ENCODE data around the gene PIGS.

GRCh38 chr17:28547623-28548416 is 23.5 kb downstream of the PIGS start:
- TF ChIP-seq, protein P1, sequence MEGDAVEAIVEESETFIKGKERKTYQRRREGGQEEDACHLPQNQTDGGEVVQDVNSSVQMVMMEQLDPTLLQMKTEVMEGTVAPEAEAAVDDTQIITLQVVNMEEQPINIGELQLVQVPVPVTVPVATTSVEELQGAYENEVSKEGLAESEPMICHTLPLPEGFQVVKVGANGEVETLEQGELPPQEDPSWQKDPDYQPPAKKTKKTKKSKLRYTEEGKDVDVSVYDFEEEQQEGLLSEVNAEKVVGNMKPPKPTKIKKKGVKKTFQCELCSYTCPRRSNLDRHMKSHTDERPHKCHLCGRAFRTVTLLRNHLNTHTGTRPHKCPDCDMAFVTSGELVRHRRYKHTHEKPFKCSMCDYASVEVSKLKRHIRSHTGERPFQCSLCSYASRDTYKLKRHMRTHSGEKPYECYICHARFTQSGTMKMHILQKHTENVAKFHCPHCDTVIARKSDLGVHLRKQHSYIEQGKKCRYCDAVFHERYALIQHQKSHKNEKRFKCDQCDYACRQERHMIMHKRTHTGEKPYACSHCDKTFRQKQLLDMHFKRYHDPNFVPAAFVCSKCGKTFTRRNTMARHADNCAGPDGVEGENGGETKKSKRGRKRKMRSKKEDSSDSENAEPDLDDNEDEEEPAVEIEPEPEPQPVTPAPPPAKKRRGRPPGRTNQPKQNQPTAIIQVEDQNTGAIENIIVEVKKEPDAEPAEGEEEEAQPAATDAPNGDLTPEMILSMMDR (conservative IDR thresholded peaks at IDR 0.05), result peak; percentile 93
- TF ChIP-seq EZH2 (IDR thresholded peaks at IDR 0.05; ENCODE audit: low read depth), result no peak

All from PC-9 (cell line).